ACHN (cell line): ENCODE data around the gene HPCAL4.

Source experiments
- DNase-seq: peaks from one replicate; pipeline ENCODE4 v3.0.0-alpha.2; 2015
- in situ Hi-C: cut with HindIII; loops from 2 replicates; pipeline ENCODE4 v1.10.0; 2017; ENCODE audit warnings: low sequenced_read_pairs, low pct_ligation_motif_present, low pct_unique_long_range_greater_than_20kb

Gene HPCAL4

DNA sequence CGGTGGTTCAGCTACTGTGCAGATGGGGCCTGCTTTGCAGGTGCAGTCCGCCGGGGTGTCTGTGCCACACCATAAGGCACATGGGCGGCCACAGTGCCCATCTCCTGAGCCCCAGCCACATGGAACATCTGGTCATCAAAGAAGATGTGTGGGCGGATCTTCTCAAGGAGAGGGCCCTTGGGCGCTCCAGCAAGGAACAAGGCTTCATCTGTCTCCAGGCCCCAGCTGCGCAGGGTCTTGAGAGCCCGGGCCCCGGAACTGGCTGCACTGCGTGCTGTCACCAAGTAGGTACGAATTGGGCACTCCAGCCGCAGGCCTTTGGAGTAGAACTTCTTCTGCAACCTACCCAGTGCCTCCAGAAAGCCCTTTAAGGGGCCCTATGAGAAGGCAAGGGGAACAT lies 32.1 kb downstream of the HPCAL4 start:
- no peak for DNase-seq
- in situ Hi-C loops, result no loop called here

DNA sequence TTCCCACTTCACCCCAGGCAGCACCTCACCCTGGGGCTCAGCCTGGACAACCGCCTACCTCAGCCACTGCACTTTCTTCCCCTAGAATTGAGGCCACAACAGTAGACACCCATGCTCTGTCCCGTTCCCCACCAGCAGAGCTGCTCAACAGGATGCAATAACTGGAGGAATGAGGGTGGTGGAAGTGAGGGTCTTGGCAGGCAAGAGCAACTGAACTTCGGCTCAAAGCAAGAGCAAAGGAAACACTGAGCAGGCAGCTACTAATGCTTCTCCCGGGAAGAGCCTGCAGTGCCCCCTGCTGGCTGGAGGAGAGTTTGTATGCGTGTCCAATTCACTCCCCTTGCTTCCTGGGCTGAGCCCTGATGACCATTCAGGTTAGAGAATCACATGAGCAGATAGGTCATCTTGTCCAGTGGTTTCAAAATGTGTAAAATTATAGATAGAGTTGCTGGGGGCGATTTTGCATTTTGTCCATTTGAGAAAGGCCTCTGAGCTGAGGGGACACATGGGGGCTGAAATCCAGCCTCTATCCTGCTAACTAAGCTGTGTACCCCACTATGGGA lies 33.2 kb downstream of the HPCAL4 start:
- in situ Hi-C loops, result no loop called here
- DNase-seq, result peak; percentile 76

DNA sequence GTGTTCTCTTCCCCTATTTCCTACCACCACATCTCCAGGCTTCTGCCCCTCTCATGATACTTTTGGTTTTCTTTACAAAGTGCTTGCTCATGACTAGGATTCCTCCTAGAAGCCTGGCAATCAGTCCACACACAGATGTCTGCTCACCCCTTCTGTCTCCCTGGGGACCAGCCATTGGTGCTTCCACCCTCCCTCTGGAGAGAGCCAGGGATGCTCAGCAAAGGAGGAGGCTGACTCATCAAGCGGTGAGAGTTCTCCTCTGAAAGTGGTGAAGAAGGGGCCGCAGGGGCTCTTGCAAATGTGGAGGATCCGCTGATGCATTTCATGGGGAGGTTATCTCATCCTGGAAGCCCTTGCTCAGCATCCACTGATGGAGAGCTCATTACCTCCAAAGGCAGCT lies 33.8 kb downstream of the HPCAL4 start:
- peak; percentile 23 for DNase-seq
- in situ Hi-C loops, result no loop called here

DNA sequence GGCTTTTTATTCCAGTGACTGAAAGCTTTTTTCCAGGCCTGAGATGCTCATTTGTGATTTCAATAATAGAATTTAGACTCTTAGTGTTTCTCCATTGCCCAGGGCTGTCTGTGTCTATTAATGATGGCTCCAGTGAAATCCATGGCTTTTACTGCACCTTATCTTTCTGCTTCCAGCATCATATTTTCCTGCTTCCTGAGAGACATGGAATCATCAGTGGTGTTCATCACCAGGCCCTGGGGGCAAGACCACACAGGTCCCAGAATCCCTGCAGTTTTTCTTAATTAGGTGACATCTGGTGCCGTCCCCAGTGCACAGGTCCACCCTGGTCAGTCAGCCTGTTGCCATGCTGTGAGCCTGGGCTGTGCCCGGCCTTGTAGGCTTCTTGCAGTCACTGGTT lies 34.8 kb downstream of the HPCAL4 start:
- DNase-seq, result no peak
- in situ Hi-C loops, result no loop called here

DNA sequence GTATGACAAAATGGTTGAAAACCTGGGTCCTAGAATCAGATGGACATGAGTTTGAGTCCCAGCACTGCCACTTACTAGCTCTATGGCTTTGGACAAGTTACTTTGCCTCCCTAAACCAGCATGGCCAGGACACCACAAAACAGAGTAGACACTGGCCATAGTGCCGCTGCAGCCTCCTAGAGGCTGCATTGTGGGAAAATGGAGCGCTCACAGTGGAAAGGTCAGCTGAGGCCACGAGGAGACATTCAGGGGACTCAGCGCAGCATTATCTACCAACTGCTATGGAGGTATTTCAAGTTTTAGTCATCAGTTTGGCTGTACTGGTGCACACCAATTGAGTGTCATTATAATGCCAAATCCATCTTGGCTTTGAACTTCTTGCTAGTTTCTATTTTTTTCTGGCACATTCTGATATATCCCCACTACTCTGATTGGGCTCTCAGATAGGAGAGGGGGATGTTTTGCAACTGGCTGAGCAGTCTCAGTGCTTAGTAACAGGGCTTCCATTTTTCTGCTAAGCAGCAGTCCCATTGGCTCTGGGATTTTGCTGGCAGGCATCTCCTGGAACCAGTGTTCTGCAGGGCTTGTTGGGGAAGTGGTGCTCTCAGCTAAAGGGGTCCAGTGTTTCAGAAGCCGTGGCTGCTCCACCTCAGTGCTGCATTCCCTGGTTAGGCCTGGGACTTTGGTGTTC lies 35.5 kb downstream of the HPCAL4 start:
- no peak for DNase-seq
- in situ Hi-C loops, result no loop called here

DNA sequence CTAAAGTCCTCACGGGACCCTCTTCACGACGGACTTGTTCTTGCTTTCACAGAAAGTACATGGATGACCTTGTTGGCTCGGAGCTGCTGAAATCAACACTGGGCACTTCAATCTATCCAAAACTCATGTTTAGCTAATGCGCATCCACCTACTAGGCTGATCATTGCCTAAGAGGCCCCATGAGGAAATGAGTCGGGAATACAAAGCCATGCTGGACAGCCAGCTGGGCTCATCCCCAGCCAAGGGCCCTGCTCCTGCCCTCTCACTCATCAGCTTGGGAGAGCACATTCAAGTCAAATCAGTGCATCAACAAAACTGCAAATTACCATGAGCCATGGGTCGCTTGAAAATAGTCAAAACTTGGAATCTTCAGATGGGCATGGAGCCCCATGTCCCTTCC lies 36.9 kb downstream of the HPCAL4 start:
- in situ Hi-C loops, result no loop called here

DNA sequence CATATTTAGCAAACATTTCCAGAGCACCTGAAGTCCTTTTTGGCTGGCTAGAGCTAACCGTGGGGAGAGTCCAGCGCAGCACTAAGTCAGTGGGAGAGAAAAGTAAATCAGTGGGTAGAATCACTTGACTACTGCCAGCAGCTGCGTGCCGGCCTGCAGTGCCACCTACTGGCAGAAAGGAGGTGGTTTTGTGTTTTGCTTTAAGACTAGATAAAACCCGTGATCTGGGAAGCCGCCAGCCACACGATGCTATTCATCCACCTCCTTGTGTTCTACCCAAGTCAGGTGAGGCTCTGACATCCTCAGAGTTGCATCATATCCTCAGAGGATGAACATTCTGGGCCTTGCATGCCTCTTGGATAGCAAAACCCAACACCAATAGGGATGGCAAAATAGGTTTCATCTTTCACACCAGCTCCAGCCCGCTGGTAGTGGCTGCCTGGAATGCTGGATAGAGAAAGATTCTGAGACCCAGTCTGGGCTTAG lies 37.6 kb downstream of the HPCAL4 start:
- in situ Hi-C loops, result no loop called here
- peak; percentile 67 for DNase-seq

More for the DNA sequence above, 36.9 kb downstream of the HPCAL4 start:
- no peak for DNase-seq

DNA sequence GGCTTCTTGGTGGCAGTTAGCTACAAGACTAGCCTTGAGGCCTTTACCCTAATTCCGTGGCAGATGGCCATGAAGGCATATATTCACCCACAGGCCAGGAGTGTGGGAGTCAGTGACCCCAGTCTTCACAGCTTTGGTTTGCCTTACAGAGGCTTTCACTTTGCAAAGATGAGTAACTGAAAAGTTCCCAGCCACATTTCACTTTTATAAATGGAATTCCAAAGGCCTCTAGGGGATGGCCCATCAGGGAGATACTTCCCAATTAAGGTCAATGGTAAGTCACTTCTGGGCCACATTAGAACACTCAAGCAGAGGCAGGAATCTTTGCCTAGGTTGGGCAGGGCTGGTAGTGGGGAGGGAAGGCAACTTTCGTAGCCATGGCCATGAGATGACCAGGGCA lies 38.7 kb downstream of the HPCAL4 start:
- in situ Hi-C loops, result no loop called here
- DNase-seq, result no peak

DNA sequence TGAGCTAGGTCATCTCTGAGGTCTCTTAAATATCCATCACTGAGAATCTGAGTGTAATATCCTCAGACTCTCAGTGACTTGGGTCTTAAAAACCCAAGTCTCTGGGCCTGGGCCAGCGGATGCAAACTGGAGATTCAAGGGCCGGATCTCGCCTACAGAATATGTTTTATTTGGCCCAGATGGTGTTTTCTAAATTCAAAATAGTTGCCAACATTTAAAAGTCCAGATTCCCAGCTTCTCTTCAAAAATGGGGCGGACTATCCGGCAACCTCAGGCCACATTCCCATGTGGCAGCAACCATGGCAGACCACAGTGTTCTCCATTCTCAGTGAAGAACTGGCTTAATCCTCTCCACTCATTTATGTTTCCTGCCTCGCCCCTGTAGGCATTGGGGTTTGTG lies 39.1 kb downstream of the HPCAL4 start:
- in situ Hi-C loops, result no loop called here
- no peak for DNase-seq

DNA sequence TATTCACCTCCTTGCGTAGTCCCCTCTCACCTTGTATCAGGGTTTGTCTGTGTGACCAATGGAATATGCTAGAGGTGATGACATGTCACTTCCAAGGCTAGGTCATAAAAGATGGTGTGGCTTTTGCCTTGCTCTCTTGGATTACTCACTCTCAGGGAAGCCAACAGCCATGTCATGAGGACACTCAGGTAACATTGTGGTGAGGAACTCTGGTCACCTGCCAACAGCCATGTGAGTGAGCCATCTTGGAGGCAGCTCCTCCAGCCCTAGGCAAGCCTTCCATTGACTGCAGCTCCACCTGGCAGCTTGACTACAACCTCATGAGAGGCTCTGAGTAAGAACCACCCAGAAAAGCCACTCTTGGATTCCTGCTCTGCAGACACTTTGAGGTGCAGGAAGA lies 40.8 kb downstream of the HPCAL4 start:
- in situ Hi-C loops, result no loop called here
- DNase-seq, result no peak

DNA sequence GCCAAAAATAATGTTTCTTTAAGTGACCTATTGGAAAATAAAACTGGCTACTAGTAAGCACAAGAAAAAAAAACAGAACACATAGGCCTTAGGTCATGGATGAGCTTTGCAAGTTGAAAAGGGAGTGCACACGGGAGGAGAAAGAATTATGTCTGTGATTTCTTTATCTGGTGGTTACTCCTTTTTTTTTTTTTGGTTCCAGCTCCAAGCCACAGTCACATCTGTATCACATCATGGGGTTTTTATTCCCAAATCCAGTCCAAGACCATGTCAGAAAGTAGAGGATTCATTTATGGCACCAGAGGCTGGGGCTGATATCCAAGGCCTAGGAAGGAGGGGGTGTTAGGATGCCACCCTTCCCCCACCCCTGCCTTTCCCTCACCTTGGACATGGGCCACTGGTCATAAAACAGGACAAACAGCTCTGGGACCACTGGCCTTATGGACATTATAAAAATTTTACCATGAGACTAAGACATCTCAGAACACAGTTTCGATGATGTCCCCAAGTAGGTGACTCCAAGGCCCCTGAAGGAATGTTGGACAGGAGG lies 41.5 kb downstream of the HPCAL4 start:
- DNase-seq, result no peak

DNA sequence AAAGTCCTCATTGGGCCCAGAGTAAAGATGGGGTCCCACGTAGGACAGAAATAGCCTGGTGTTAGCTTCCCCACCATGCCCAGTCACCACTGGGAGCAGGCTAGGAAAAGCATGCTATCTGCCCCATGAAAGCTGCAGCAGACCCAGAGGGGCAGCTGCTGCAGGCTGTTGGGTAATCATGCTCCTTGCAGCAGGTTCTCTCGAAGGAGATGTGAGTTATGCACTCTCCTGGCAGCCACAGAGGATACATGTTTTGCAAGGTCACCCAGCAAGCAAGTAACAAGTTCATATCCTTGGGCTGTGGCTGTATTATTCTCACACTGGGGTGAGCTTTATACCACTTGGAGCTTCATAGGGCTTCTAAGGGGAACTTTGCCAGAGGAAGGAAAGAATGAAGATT lies 42.7 kb downstream of the HPCAL4 start:
- no peak for DNase-seq
- in situ Hi-C loops, result no loop called here

More for the DNA sequence above, 41.5 kb downstream of the HPCAL4 start:
- in situ Hi-C loops, result no loop called here

DNA sequence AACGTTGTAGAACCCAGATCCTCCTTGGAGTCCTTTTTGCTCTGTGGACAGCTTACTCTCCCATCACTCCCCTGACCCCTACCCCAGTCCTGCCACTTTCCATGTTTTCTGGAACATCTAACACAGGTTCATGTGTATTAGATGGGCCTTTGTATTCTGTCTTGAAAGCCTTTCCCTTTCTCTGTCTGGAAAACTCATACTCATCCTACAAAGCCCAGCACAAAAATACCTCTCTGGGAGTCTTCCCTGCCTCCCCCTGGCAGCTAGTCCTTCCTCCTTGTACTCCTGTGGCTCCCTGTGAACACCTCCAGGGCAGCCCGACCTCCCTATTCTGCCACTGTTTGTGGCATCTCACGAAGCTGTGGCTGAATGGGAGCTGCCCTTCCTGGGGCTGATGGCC lies 44.0 kb downstream of the HPCAL4 start:
- DNase-seq, result no peak
- in situ Hi-C loops, result no loop called here

DNA sequence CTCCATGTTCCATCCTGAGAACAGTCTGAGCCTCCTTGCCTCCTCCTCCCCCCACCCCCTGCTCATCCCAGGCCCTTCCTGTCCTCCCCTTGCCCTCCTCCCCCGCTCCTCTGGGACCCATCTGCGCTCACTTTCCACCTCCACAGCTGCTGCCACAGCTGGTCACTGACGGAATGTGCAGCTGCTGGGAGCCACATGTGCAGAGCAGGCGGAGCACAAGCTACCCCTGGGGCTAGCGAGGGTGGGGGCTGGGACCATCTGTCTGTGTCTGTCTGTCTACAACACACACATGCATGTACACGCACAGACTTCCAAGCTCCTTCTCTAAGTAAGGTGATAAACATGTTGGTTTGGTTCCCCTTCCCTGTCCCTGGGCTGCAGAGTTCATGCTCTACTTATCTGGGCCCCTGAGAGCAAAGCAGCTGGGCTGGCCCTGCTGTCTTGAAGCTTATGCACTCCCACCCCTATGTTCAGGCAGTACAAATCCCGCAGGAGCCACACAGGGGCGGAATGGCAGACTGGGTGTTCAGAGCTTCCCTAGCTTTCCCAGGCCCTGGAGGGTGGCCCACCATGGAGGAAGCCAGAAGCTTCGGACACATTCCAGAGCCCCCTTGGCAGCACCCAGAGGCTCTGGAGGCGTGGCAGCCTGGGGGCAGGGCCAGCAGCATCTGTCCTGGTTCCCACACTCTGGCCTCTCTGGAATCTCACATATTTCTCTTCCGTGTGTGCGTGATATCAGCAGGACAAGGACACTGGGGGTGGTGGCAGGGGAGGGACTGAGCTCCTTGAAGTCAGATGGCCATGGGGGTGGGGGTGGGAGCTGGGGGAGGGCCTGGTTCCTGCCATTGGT lies 44.8 kb downstream of the HPCAL4 start:
- no peak for DNase-seq
- in situ Hi-C loops, result no loop called here

DNA sequence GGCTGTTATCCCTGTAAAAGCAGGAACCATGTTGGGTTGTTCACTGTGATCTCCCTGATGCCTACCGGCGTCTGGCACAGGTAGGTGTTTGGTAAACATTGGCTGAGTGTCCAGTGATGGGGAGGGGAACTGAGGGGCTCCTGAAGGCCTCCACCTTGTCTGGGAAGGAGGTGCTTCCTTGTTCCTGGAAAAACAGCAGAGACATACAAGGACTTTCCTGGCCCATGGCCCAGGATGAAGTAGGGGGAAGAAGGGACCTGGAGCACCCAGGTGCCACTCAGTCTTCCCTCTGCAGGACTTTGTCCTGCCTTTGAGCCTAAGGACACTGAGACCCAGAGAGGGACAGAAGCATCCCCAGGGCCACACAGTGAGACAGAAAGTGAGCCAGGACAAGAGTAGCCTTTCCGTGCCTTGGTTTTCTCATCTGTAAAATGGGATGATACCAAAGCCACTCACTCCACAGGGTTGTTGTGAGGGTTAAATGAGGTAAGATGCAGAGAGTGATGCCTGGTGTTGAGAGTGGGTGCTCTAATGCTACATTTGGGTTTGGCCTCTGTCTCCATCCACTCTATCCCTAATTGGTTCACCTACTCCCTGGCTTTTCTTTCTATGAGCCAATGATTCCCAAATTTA lies 45.7 kb downstream of the HPCAL4 start:
- no peak for DNase-seq
- in situ Hi-C loops, result no loop called here

DNA sequence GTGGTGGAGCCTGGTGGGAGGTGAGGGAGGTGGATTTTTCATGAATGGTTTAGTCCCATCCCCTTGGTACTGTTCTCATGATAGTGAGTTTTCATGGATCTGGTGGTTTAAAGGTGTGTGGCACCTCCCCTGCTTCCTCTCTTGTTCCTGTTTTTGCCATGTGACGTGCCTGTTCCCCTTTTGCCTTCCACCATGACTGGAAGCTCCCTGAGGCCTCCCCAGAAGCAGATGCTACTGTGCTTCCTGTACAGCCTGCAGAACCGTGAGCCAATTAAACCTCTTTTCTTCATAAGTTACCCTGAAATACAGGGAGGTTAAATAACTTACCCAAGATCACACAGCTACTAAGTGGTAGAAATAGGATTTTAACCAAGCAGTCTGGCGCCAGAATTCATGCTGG lies 47.5 kb downstream of the HPCAL4 start:
- no peak for DNase-seq
- in situ Hi-C loops, result no loop called here

DNA sequence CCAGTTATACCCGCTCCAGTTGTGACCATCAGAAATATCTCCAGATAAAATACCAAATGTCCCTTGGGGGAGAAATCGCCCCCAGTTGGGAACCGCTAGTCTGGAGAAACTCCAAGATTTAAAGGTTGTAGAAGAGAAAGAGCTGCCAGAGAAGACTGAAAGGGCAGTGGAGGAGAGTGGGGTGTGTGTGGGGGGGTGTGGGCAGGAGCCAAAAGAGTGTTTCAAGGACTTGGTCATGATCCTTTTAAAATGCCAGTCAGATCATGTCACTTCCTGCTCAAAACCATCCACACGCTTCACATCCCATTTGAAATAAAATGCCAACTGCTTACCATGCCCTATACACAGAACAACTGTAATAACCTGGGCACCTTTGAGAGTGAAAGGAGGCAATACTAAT lies 48.4 kb downstream of the HPCAL4 start:
- peak; percentile 68 for DNase-seq
- in situ Hi-C loops, result no loop called here

DNA sequence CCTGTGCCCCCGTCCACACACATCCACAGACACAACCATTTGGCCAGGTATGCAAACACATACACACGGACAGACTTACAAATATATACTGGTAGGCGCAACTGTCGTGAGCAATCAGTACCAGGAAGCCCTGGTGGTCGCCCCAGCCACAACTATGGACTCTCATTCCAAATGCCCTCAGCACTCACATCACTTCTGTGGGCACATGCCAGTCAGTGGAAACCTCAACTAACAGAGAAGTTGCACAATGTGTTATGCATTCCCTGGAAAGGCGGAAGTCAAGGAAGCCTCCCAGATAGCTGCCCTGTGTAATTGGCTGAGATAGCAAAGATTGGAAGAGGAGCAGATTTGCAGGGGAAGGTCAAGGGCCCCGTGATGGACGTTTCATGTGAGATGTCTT lies 50.4 kb downstream of the HPCAL4 start:
- no peak for DNase-seq
- in situ Hi-C loops, result no loop called here
